WERI-Rb-1 (cell line): ENCODE results near the gene WDR5.
"Not testable (repeated sequence)": the region's sequence is repeated elsewhere in the genome, so short reads cannot be mapped to it uniquely, and the experiment has no call there.

Source experiments
- DNase-seq: peaks from one replicate; pipeline ENCODE4 v3.0.0-alpha.2; 2020
- H3K27ac ChIP-seq: fragments of 250-450 bp; sonication (Bioruptor Pico); 2 replicates; pipeline ENCODE4 v1.5.1; 2020; ENCODE audit warnings: mild to moderate bottlenecking, moderate library complexity
- H3K27me3 ChIP-seq: fragments of 250-450 bp; sonication (Bioruptor Pico); 2 replicates; pipeline ENCODE4 v1.5.1; 2021; ENCODE audit warnings: mild to moderate bottlenecking, low read depth, moderate library complexity; ENCODE audit not compliant: insufficient read depth, severe bottlenecking
- H3K36me3 ChIP-seq: fragments of 250-450 bp; sonication (Bioruptor Pico); 2 replicates; pipeline ENCODE4 v1.5.1; 2020; ENCODE audit warnings: mild to moderate bottlenecking, moderate library complexity
- H3K4me3 ChIP-seq: 2 replicates; pipeline ENCODE4 v1.5.1; 2011; ENCODE audit warnings: low read depth, mild to moderate bottlenecking, control low read depth, low read length
- H3K9me3 ChIP-seq: fragments of 250-450 bp; sonication (Bioruptor Pico); 2 replicates; pipeline ENCODE4 v1.5.1; 2021; ENCODE audit warnings: mild to moderate bottlenecking, moderate library complexity; ENCODE audit not compliant: severe bottlenecking
- CTCF ChIP-seq: IDR thresholded peaks from 2 replicates; pipeline ENCODE4 v1.5.1; 2011; ENCODE audit warnings: low read depth, mild to moderate bottlenecking, control low read depth, inconsistent platforms, low read length

Gene WDR5

GRCh38 chr9:134101623-134102149 lies 34.2 kb upstream of the WDR5 start:
- no peaks in the 10 kb centered on the region for H3K27me3 ChIP-seq
- H3K27ac ChIP-seq, result no peak overlapping the region
- H3K36me3 ChIP-seq, result no peaks in the 10 kb centered on the region
- H3K4me3 ChIP-seq, result no peak overlapping the region
- DNase-seq, result no peak
- peaks cover 2% of the 10 kb centered on the region for H3K9me3 ChIP-seq
- TF ChIP-seq CTCF, result no peak

GRCh38 chr9:134103391-134103998 lies 32.4 kb upstream of the WDR5 start:
- Histone ChIP-seq H3K27ac (no peak overlapping the region), H3K4me3 (no peak overlapping the region), H3K27me3 (no peaks in the 10 kb centered on the region), H3K9me3 (peaks cover 2% of the 10 kb centered on the region), H3K36me3 (no peaks in the 10 kb centered on the region)
- no peak for DNase-seq
- no peak for TF ChIP-seq CTCF

GRCh38 chr9:134111064-134111463 lies 24.8 kb upstream of the WDR5 start:
- Histone ChIP-seq H3K4me3 (no peak overlapping the region), H3K36me3 (no peaks in the 10 kb centered on the region), H3K27ac (no peak overlapping the region), H3K9me3 (peaks cover 4% of the 10 kb centered on the region), H3K27me3 (no peaks in the 10 kb centered on the region)
- TF ChIP-seq CTCF, result no peak
- no peak for DNase-seq

GRCh38 chr9:134112561-134112960 lies 23.3 kb upstream of the WDR5 start:
- Histone ChIP-seq H3K27ac (no peak overlapping the region), H3K4me3 (no peak overlapping the region), H3K27me3 (no peaks in the 10 kb centered on the region), H3K36me3 (no peaks in the 10 kb centered on the region), H3K9me3 (peaks cover 4% of the 10 kb centered on the region)
- TF ChIP-seq CTCF, result no peak
- DNase-seq, result no peak

GRCh38 chr9:134118972-134119371 lies 16.9 kb upstream of the WDR5 start:
- not testable (repeated sequence) for DNase-seq, H3K36me3 ChIP-seq, H3K27me3 ChIP-seq, H3K4me3 ChIP-seq, H3K9me3 ChIP-seq, H3K27ac ChIP-seq

GRCh38 chr9:134123764-134124128 lies 12.1 kb upstream of the WDR5 start:
- Histone ChIP-seq H3K36me3 (no peaks in the 10 kb centered on the region), H3K9me3 (no peaks in the 10 kb centered on the region), H3K27ac (no peak overlapping the region), H3K4me3 (no peak overlapping the region), H3K27me3 (no peaks in the 10 kb centered on the region)
- no peak for TF ChIP-seq CTCF
- no peak for DNase-seq
